ENCODE data around the gene CLASRP.

Gene CLASRP

DNA sequence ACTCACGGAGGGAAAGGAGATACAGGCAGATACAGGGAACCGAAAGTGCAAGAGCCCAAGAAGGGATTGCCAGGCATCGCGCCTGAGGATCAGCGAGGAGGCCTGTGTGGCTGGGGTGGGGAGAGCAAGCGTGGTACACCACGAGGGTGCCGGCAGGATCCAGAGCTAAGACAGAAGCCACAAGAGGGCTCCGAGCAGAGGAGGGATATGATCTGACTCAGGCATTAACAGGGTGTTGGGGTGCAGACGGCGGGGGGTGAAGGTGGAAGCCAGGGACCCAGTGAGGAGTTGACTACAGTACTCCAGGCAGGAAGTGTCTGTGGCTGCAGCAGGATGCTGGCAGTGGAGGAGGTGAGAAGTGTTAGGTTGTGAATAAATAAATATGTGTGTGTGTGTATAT lies 48.7 kb downstream of the CLASRP start:
- Mint-ChIP-seq H3K9me3 (no peaks in the 10 kb centered on the region), H3K27me3 (ENCODE audit: low read depth) (no peaks in the 10 kb centered on the region), H3K4me3 (peak overlapping the region in 2 of 3 experiments; percentile 7 to 50), H3K36me3 (ENCODE audit: low read depth) (peaks cover 18% of the 10 kb centered on the region), H3K4me1 (peaks cover 6% of the 10 kb centered on the region), H3K27ac (no peak overlapping the region)
- TF ChIP-seq CTCF (IDR thresholded peaks at IDR 0.05; ENCODE audit: unreplicated experiment in 3 of 3): no peak

DNA sequence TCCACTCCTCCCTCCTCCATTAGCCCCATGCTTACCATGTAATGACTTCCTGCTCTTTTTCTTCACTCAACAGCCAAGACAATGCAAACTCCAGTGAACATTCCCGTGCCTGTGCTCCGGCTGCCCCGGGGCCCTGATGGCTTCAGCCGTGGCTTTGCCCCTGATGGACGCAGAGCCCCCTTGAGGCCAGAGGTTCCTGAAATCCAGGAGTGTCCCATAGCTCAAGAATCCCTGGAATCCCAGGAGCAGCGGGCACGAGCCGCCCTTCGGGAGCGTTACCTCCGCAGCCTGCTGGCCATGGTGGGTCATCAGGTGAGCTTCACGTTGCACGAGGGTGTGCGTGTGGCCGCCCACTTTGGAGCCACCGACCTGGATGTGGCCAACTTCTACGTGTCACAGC lies 51.2 kb downstream of the CLASRP start:
- TF ChIP-seq CTCF (IDR thresholded peaks at IDR 0.05; ENCODE audit: unreplicated experiment in 3 of 3): no peak
- no peaks in the 10 kb centered on the region for H3K9me3 Mint-ChIP-seq
- H3K27me3 Mint-ChIP-seq (ENCODE audit: low read depth): no peaks in the 10 kb centered on the region
- H3K4me1 Mint-ChIP-seq: peaks cover 23% of the 10 kb centered on the region
- H3K27ac Mint-ChIP-seq: no peak overlapping the region
- peak overlapping the region; percentile 2 to 46 (median 23) for H3K4me3 Mint-ChIP-seq
- H3K36me3 Mint-ChIP-seq (ENCODE audit: low read depth): peaks cover 23% of the 10 kb centered on the region

GRCh38 chr19:45090606-45091005 lies 51.8 kb downstream of the CLASRP start:
- no peaks in the 10 kb centered on the region for H3K27me3 Mint-ChIP-seq (ENCODE audit: low read depth)
- peaks cover 24% of the 10 kb centered on the region for H3K4me1 Mint-ChIP-seq
- H3K4me3 Mint-ChIP-seq: peak overlapping the region; percentile 95 to 99 (median 96)
- peak overlapping the region; percentile 99 to 100 (median 100) for H3K27ac Mint-ChIP-seq
- H3K36me3 Mint-ChIP-seq (ENCODE audit: low read depth): peaks cover 19% of the 10 kb centered on the region
- no peak for TF ChIP-seq CTCF (IDR thresholded peaks at IDR 0.05; ENCODE audit: unreplicated experiment in 3 of 3)
- no peaks in the 10 kb centered on the region for H3K9me3 Mint-ChIP-seq

DNA sequence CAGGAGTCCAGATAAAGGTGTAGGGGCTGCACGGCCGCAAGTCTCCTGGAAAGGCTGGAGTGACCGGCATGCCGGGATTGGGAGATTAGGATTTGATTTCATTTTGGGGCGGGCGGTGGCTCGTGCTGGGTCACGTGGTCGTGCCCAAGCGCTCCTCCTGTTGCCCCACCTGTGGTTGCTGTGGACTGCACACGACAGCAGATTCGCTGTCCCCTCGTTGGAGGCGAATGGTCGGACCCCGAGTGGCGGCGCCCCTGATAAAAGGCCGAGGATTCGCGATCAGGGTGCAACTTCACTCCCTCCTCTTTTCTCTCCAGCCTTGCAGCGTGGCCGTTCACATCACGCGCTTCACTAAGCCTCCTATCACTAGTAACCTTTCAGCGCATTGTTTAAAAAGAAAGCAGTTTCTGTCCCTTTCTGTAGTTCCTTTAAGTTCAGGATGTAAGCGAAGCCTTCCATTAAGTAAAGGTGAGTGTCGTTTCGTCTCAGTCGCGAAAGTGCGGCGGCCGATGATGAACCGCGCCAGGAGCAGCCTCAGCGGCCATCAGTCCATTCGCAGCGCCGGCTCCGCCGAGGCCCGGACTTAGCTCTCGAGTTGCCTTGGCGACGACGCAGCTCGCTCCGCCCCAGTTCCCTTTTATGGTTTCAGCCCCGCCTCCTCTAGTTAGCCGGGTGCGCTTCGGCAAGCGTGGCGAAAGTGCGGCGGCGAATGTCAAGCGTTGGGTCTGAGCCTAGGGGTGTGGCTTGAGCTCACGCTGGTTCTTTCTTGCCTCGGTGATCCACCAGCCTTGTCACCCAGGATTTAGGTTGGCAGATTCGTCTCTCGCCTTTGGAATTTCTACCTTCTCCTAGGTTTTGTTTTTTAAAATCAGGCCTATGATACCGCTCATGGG lies 52.4 kb downstream of the CLASRP start:
- Mint-ChIP-seq H3K4me3 (peak overlapping the region; percentile 95 to 99 (median 96)), H3K9me3 (no peaks in the 10 kb centered on the region), H3K36me3 (ENCODE audit: low read depth) (peaks cover 24% of the 10 kb centered on the region), H3K27ac (peak overlapping the region; percentile 99 to 100 (median 100)), H3K27me3 (ENCODE audit: low read depth) (no peaks in the 10 kb centered on the region), H3K4me1 (peaks cover 31% of the 10 kb centered on the region)
- TF ChIP-seq CTCF (IDR thresholded peaks at IDR 0.05; ENCODE audit: unreplicated experiment in 3 of 3): no peak

- peak; percentile 25 to 56 (median 42) for TF ChIP-seq CTCF (IDR thresholded peaks at IDR 0.05; ENCODE audit: unreplicated experiment in 3 of 3)
- Mint-ChIP-seq H3K36me3 (ENCODE audit: low read depth) (peaks cover 17% of the 10 kb centered on the region), H3K4me1 (peaks cover 47% of the 10 kb centered on the region), H3K4me3 (peak within 1 kb of the TSS; percentile 95 to 99 (median 96)), H3K9me3 (no peaks in the 10 kb centered on the region), H3K27me3 (ENCODE audit: low read depth) (no peaks in the 10 kb centered on the region), H3K27ac (peak within 1 kb of the TSS; percentile 99 to 100 (median 100))
Observed at GRCh38 chr19:45092747-45093678, 54.2 kb downstream of the CLASRP start, which contains the start of gene PPP1R37. PPP1R37 (plus strand) TSS chr19:45093179; CDS start chr19:45093326, 147 bp downstream.
